HG02884 (cell line): ENCODE data around the gene EIF2S2.
"Not testable (repeated sequence)": the region's sequence is repeated elsewhere in the genome, so short reads cannot be mapped to it uniquely, and the experiment has no call there.

Experiments used
- ATAC-seq: cut with Tn5 transposase; IDR thresholded peaks from one replicate; pipeline ENCODE4 v1.9.1; 2021; ENCODE audit warnings: mild to moderate bottlenecking, moderate library complexity; ENCODE audit not compliant: unreplicated experiment

The EIF2S2 gene

GRCh38 chr20:34111702-34112599 is at the start of gene EIF2S2:
EIF2S2 (minus strand) TSS chr20:34112243; CDS start chr20:34112110, 133 bp downstream.
- ATAC-seq: peak; percentile 82

- ATAC-seq: not testable (repeated sequence)
Observed at GRCh38 chr20:34157697-34158096, 45.7 kb upstream of the EIF2S2 start.

- no peak for ATAC-seq
Observed at GRCh38 chr20:34155836-34156235, 43.8 kb upstream of the EIF2S2 start.

- ATAC-seq: not testable (repeated sequence)
Observed at GRCh38 chr20:34153169-34153568, 41.1 kb upstream of the EIF2S2 start.

GRCh38 chr20:34152073-34152472 is 40.0 kb upstream of the EIF2S2 start:
- ATAC-seq: not testable (repeated sequence)

- no peak for ATAC-seq
Observed at GRCh38 chr20:34150306-34151000, 38.4 kb upstream of the EIF2S2 start.

GRCh38 chr20:34145280-34145819 is 33.3 kb upstream of the EIF2S2 start:
- ATAC-seq: no peak

- no peak for ATAC-seq
Observed at GRCh38 chr20:34143951-34144350, 31.9 kb upstream of the EIF2S2 start.

GRCh38 chr20:34142121-34142520 is 30.1 kb upstream of the EIF2S2 start:
- no peak for ATAC-seq

GRCh38 chr20:34141293-34141692 is 29.2 kb upstream of the EIF2S2 start:
- ATAC-seq: no peak

GRCh38 chr20:34135525-34136275 is 23.7 kb upstream of the EIF2S2 start:
- ATAC-seq: not testable (repeated sequence)

GRCh38 chr20:34133365-34133860 is 21.4 kb upstream of the EIF2S2 start:
- ATAC-seq: not testable (repeated sequence)

- not testable (repeated sequence) for ATAC-seq
Observed at GRCh38 chr20:34132943-34133342, 20.9 kb upstream of the EIF2S2 start.

GRCh38 chr20:34132491-34132890 is 20.4 kb upstream of the EIF2S2 start:
- not testable (repeated sequence) for ATAC-seq

GRCh38 chr20:34131491-34131890 is 19.4 kb upstream of the EIF2S2 start:
- ATAC-seq: no peak

- no peak for ATAC-seq
Observed at GRCh38 chr20:34129518-34130162, 17.6 kb upstream of the EIF2S2 start.

GRCh38 chr20:34127792-34128191 is 15.7 kb upstream of the EIF2S2 start:
- no peak for ATAC-seq

GRCh38 chr20:34124469-34125249 is 12.6 kb upstream of the EIF2S2 start:
- ATAC-seq: peak; percentile 69

GRCh38 chr20:34123309-34123708 is 11.3 kb upstream of the EIF2S2 start:
- no peak for ATAC-seq
